Testis (tissue), 2 donors: ENCODE measurements around the gene FLNB.

Source experiments
- POLR2A ChIP-seq: fragments of 450-650 bp; IDR thresholded peaks from one replicate; pipeline ENCODE4 v1.6.1; 2017; ENCODE audit warnings: antibody characterized with exemption, mild to moderate bottlenecking, moderate library complexity
- TF ChIP-seq, protein P1 (sequence below), 3 experiments: fragments of 450-650 bp in 2 of 3; fragments of 200-600 bp in 1 of 3; sonication (generic) in 1 of 3; IDR thresholded peaks; one replicate each; pipeline ENCODE4 v1.5.1; 2016 to 2019; ENCODE audit warnings: antibody characterized with exemption in 3 of 3, mild to moderate bottlenecking in 2 of 3, moderate library complexity in 1 of 3

DNA sequence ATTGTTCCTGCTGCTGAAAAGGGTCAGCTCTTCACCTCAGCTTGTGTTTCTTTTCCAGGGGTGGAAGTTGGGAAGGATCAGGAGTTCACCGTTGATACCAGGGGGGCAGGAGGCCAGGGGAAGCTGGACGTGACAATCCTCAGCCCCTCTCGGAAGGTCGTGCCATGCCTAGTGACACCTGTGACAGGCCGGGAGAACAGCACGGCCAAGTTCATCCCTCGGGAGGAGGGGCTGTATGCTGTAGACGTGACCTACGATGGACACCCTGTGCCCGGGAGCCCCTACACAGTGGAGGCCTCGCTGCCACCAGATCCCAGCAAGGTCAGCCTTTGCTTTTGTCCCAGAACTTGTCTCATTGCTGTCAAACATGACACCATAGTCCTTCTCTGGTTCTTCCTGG, 113.0 kb downstream of the FLNB start:
- TF ChIP-seq, protein P1, sequence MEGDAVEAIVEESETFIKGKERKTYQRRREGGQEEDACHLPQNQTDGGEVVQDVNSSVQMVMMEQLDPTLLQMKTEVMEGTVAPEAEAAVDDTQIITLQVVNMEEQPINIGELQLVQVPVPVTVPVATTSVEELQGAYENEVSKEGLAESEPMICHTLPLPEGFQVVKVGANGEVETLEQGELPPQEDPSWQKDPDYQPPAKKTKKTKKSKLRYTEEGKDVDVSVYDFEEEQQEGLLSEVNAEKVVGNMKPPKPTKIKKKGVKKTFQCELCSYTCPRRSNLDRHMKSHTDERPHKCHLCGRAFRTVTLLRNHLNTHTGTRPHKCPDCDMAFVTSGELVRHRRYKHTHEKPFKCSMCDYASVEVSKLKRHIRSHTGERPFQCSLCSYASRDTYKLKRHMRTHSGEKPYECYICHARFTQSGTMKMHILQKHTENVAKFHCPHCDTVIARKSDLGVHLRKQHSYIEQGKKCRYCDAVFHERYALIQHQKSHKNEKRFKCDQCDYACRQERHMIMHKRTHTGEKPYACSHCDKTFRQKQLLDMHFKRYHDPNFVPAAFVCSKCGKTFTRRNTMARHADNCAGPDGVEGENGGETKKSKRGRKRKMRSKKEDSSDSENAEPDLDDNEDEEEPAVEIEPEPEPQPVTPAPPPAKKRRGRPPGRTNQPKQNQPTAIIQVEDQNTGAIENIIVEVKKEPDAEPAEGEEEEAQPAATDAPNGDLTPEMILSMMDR (IDR thresholded peaks at IDR 0.05): no peak
- no peak for TF ChIP-seq POLR2A
